OCI-LY1 (cell line): ENCODE data around the gene BTBD9.

Source experiments
- H2AFZ ChIP-seq: fragments of 200-600 bp; sonication (generic), shearing (Covaris generic); 2 replicates; pipeline ENCODE4 v1.6.0; 2014; ENCODE audit warnings: antibody characterized with exemption, mild to moderate bottlenecking, low read length
- H3F3A ChIP-seq: fragments of 200-600 bp; sonication (generic), shearing (Covaris generic); 2 replicates; pipeline ENCODE4 v1.6.0; 2014; ENCODE audit warnings: mild to moderate bottlenecking, antibody characterized with exemption, low read length, moderate library complexity; ENCODE audit not compliant: insufficient read depth
- H3K27ac ChIP-seq: fragments of 200-600 bp; sonication (generic); 2 replicates; pipeline ENCODE4 v1.5.1; 2014; ENCODE audit warnings: low read length, mixed run types, mild to moderate bottlenecking, low read depth; ENCODE audit not compliant: poor library complexity, severe bottlenecking
- H3K27me3 ChIP-seq: fragments of 200-600 bp; sonication (generic); 2 replicates; pipeline ENCODE4 v1.6.0; 2014; ENCODE audit warnings: antibody characterized with exemption, mild to moderate bottlenecking, low read length, moderate library complexity; ENCODE audit not compliant: insufficient read depth
- H3K36me3 ChIP-seq: fragments of 200-600 bp; sonication (generic); 2 replicates; pipeline ENCODE4 v1.6.1; 2014; ENCODE audit warnings: mild to moderate bottlenecking, antibody characterized with exemption, low read length, moderate library complexity, mixed read lengths; ENCODE audit not compliant: insufficient read depth
- H3K4me1 ChIP-seq: fragments of 200-600 bp; sonication (generic); 2 replicates; pipeline ENCODE4 v1.5.1; 2014; ENCODE audit warnings: mild to moderate bottlenecking, low read length, moderate library complexity; ENCODE audit not compliant: insufficient read depth, severe bottlenecking
- H3K4me2 ChIP-seq: fragments of 200-600 bp; sonication (generic), shearing (Covaris generic); 2 replicates; pipeline ENCODE4 v1.6.1; 2014; ENCODE audit warnings: low read length
- H3K4me3 ChIP-seq: fragments of 200-600 bp; sonication (generic); 2 replicates; pipeline ENCODE4 v1.5.1; 2014; ENCODE audit warnings: low read length, low read depth, mild to moderate bottlenecking, mixed read lengths; ENCODE audit not compliant: poor library complexity, severe bottlenecking
- H3K79me2 ChIP-seq: fragments of 200-600 bp; shearing (Covaris generic); 2 replicates; pipeline ENCODE4 v1.6.1; 2016; ENCODE audit warnings: mixed run types, low read length, mixed read lengths; ENCODE audit not compliant: insufficient read depth
- H3K9ac ChIP-seq: fragments of 200-600 bp; sonication (generic), shearing (Covaris generic); 2 replicates; pipeline ENCODE4 v1.6.1; 2014; ENCODE audit warnings: mild to moderate bottlenecking, low read length, mixed read lengths
- H3K9me2 ChIP-seq: fragments of 200-600 bp; sonication (generic), shearing (Covaris generic); 2 replicates; pipeline ENCODE4 v1.6.1; 2014; ENCODE audit warnings: low read depth, mild to moderate bottlenecking, low read length, mixed read lengths
- H3K9me3 ChIP-seq: fragments of 200-600 bp; shearing (Covaris generic); 2 replicates; pipeline ENCODE4 v1.6.1; 2014; ENCODE audit warnings: low read length, mixed read lengths
- H4K20me1 ChIP-seq: fragments of 200-600 bp; sonication (generic), shearing (Covaris generic); 2 replicates; pipeline ENCODE4 v1.6.0; 2016; ENCODE audit warnings: mild to moderate bottlenecking, low read length; ENCODE audit not compliant: insufficient read depth
- CTCF ChIP-seq: fragments of 200-600 bp; sonication (generic), shearing (Covaris generic); IDR thresholded peaks from 2 replicates; pipeline ENCODE4 v1.5.1; 2017; ENCODE audit warnings: mild to moderate bottlenecking, antibody characterized with exemption, low read length, moderate library complexity, mixed read lengths
- EZH2 ChIP-seq: fragments of 200-600 bp; sonication (generic), shearing (Covaris generic); IDR thresholded peaks from 2 replicates; pipeline ENCODE4 v1.8.0; 2017; ENCODE audit warnings: borderline replicate concordance, mixed run types, mild to moderate bottlenecking, antibody characterized with exemption, low read length, moderate library complexity, mixed read lengths

The BTBD9 gene

DNA sequence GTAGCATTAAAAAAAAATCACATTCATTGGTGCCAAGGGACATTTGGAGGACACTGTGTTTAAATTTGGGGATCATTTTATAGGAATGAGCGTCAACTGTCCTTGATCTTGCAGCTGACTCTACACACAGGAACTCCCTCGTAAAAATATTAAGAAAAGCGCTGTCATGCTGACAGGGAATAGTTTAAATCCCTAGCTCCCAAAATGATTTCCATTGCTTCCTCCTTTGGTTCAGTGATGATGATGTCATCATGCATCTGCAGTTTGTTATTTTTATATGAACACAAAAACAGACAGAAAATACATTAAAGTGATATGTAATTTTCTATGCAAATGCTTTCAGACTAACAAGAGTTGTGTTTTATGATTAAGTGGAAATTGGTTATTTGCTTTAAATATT, 275.6 kb downstream of the BTBD9 start:
- H3K9ac ChIP-seq: no peak overlapping the region
- H3K9me3 ChIP-seq: no peaks in the 10 kb centered on the region
- no peak overlapping the region for H3K4me2 ChIP-seq
- H3K4me1 ChIP-seq: no peaks in the 10 kb centered on the region
- no peaks in the 10 kb centered on the region for H4K20me1 ChIP-seq
- H3K36me3 ChIP-seq: no peaks in the 10 kb centered on the region
- H3K27me3 ChIP-seq: no peaks in the 10 kb centered on the region
- no peak overlapping the region for H2AFZ ChIP-seq
- no peaks in the 10 kb centered on the region for H3K79me2 ChIP-seq
- H3K9me2 ChIP-seq: no peaks in the 10 kb centered on the region
- TF ChIP-seq EZH2: no peak
- no peak for TF ChIP-seq CTCF
- no peak overlapping the region for H3K4me3 ChIP-seq
- no peak overlapping the region for H3K27ac ChIP-seq
- no peaks in the 10 kb centered on the region for H3F3A ChIP-seq

GRCh38 chr6:38355519-38355918, 284.2 kb downstream of the BTBD9 start:
- Histone ChIP-seq H3K4me2 (no peak overlapping the region), H3K4me1 (no peaks in the 10 kb centered on the region), H3K27me3 (no peaks in the 10 kb centered on the region), H3K36me3 (no peaks in the 10 kb centered on the region), H3K9me2 (no peaks in the 10 kb centered on the region), H3F3A (no peaks in the 10 kb centered on the region), H3K9me3 (no peaks in the 10 kb centered on the region), H2AFZ (no peak overlapping the region), H3K79me2 (no peaks in the 10 kb centered on the region), H3K9ac (no peak overlapping the region), H3K27ac (no peak overlapping the region), H3K4me3 (no peak overlapping the region), H4K20me1 (0 out of 2 replicates have a peak, but pooled peaks cover 2% of the 10 kb centered on the region)
- no peak for TF ChIP-seq EZH2
- TF ChIP-seq CTCF: no peak

DNA sequence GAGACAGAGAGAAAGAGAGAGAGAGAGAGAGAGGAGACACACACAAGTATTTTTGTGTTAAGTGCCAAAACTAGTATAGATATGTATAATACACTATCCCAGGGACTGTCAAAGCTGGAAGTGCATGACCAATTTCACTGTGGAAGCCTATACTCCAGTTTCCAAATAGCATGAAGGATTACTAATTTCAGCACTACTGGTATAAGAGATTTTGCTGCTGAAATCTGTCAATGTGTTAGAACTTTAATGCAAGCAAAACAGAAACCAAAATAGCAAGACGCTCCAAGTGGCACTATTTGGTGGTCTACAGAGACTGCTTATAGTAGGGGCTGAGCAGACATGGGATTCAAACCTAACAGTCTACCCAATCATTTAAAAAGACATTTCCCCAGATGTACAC, 284.8 kb downstream of the BTBD9 start:
- H3K36me3 ChIP-seq: no peaks in the 10 kb centered on the region
- H3K4me2 ChIP-seq: no peak overlapping the region
- no peak overlapping the region for H2AFZ ChIP-seq

More for the DNA sequence above, 284.8 kb downstream of the BTBD9 start:
- Histone ChIP-seq H3K9me2 (no peaks in the 10 kb centered on the region), H4K20me1 (0 out of 2 replicates have a peak, but pooled peaks cover 2% of the 10 kb centered on the region), H3K4me1 (no peaks in the 10 kb centered on the region), H3K4me3 (no peak overlapping the region), H3K9ac (no peak overlapping the region), H3K27me3 (no peaks in the 10 kb centered on the region), H3F3A (no peaks in the 10 kb centered on the region), H3K9me3 (no peaks in the 10 kb centered on the region), H3K27ac (no peak overlapping the region), H3K79me2 (no peaks in the 10 kb centered on the region)
- TF ChIP-seq CTCF: no peak
- no peak for TF ChIP-seq EZH2
